ENCODE measurements around the gene NAXD.
"Not testable (repeated sequence)": the region's sequence is repeated elsewhere in the genome, so short reads cannot be mapped to it uniquely, and the experiment has no call there.

Gene NAXD

DNA sequence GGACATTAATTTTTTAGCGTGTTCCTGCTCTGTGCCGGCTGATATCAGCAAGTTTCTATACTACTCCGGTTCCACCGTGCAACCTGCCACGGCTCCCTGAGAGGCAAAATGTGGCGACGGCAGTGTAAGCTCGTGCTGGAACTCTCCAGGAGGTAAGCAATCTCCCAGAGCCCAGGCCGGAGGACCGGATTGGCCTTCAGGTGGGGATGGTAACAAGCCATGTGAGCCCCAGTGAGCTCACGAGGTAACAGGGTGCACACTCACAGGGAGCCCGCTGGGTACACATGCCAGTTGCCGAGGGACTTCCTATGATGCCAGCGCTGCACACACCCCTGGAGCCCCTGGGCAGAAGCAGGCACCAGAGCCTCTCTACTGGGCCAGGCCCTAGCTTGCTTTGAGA lies 38.5 kb downstream of the NAXD start:
- in situ Hi-C loops (cut with MboI; ENCODE audit: low pct_unique_long_range_greater_than_20kb, low sequenced_read_pairs), result no loop called here
- no peak for DNase-seq

DNA sequence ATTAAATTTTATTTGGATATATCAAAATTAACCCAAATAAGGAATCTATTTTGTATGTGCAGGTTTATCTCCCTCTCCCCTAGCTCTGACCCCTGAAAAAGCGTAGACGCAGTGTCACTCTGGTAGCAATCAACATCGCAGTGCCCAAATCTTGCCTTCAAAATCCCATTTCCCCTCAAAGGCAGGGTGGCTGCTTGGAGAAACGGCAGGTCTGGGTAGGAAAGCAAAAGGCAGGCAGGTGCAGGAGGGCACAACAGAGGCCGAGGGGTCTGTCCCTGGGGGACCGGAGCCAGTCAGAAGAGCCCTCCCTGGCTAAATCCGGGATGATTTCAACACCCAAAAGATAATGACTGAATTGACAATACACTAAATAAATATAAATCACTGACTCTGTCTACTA lies 41.9 kb downstream of the NAXD start:
- no peak for DNase-seq
- in situ Hi-C loops (cut with MboI; ENCODE audit: low pct_unique_long_range_greater_than_20kb, low sequenced_read_pairs), result no loop called here

DNA sequence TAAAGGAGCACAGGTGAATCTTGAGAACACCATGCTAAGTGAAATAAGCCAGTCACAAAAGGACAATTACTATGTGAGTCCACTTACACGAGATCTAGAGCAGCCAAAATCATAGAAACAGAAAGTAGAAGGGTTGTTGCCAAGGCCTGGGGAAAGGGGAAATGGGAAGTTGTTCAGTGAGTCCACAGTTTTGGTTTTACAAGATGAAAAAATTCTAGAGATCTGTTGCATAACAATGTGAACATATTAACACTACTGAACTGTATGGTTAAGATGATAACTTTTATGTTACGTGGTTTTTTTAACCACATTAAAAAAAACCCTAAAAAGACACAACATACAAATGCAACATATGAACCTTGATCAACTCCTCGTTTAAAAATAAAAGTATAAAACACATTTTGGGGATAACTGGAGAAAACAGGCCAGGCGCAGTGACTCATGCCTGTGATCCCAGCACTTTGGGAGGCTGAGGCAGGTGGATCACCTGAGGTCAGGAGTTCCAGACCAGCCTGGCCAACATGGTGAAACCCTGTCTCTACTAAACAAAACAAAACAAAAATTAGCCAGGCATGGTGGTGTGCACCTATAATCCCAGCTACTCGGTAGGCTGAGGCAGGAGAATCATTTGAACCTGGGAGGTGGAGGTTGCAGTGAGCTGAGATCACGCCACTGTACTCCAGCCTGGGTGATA lies 43.0 kb downstream of the NAXD start:
- in situ Hi-C loops (cut with MboI; ENCODE audit: low pct_unique_long_range_greater_than_20kb, low sequenced_read_pairs), result not testable (repeated sequence)
- DNase-seq, result peak; percentile 63

DNA sequence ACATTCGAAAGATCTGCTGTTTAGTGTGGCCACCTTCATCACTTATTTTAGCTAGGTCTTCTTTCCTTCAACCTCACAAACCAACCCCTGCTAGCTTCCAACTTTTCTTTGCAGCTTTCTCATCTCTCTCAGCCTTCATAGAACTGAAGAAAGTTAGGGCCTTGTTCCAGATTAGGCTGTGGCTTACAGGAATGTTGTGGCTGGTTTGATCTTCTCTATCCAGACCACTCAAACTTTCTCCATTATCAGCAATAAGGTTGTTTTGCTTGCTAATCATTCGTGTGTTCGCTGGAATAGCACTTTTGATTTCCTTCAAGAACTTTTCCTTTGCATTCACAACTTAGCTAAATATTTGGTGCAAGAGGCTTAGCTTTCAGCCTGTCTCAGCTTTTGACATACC lies 45.9 kb downstream of the NAXD start:
- in situ Hi-C loops (cut with MboI; ENCODE audit: low pct_unique_long_range_greater_than_20kb, low sequenced_read_pairs), result no loop called here
- DNase-seq, result no peak

DNA sequence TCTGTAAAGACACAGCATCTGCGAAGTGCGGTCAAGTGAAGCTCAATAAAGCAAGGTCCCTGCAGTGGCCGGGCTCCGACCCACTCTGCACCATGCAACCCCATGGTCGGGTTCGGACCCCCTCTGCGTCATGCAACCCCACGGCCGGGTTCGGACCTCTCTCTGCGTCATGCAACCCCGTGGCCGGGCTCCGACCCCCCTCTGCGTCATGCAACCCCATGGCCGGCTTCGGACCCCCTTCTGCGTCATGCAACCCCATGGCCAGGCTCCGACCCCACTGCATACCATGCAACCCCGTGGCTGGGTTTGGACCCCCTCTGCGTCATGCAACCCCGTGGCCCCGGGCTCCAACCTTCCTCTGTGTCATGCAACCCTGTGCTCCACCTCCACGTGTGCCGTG lies 46.7 kb downstream of the NAXD start:
- DNase-seq, result no peak
- in situ Hi-C loops (cut with MboI; ENCODE audit: low pct_unique_long_range_greater_than_20kb, low sequenced_read_pairs), result no loop called here

DNA sequence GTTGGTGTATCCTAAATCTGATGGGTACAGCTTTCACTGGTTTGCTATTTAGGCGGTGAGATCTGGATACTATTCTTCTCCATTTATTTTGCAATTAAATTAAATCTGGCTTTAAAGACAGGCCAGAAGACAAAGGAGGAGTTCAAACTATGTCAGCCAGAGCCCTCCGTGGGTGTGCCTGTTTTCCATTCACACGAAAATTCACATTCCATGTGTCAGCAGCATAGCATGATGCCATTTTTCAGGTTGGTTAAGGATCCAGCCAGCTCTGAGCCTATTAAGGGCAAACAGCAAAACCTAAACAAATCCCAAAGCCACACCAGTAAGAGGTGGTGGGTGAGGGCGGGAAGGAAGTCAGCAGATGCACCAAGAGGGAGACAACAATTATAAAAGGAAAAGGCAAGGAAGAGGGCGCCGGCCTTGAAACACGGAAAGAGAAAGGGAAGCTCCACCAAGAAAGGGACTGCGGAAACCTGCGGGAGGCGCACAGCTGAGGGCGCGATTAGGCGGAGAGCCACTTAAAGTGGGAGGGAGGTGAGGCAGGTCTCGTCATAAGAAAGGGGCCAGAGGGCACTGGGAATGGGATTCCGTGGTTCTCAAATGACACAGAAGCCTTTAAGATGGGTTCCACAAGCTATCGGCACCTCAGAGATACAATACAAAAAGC lies 47.6 kb downstream of the NAXD start:
- in situ Hi-C loops (cut with MboI; ENCODE audit: low pct_unique_long_range_greater_than_20kb, low sequenced_read_pairs), result no loop called here
- no peak for DNase-seq

DNA sequence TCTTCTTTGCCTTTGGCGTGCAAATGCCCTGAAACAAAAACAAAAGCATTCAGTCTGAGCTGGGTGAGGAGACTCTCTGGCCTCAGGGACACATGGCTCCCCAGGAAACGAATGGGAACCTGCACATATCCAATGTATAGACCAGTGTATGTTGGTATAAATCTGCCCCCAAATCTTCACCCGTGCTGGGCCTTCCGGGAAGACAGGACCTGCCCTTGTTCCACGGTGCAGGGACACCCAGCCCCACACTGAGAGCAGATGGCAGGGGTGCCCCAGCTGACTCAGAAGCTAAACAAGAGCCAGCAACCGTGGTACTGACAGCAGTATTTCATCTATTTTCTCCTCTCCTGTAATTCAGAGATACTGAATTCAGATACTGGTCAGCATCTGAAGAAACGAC lies 48.1 kb downstream of the NAXD start:
- in situ Hi-C loops (cut with MboI; ENCODE audit: low pct_unique_long_range_greater_than_20kb, low sequenced_read_pairs), result no loop called here
- DNase-seq, result no peak

DNA sequence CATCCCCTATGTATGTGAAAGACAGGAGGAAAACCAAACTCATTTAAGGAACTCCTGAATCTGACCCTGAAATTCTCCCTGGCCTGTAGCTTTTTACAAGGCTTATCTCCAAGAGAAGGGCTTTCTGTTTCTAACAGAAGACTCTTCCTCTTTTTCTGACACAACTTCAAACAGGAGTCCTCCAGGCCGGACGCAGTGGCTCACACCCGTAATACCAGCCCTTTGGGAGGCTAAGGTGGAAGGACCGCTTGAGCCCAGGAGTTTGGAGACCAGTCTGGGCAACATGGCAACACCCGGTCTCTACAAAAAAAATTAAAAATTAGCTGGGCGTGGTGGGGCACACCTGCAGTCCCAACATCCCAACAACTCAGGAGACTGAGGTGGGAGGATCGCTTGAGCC lies 48.7 kb downstream of the NAXD start:
- DNase-seq, result no peak

DNA sequence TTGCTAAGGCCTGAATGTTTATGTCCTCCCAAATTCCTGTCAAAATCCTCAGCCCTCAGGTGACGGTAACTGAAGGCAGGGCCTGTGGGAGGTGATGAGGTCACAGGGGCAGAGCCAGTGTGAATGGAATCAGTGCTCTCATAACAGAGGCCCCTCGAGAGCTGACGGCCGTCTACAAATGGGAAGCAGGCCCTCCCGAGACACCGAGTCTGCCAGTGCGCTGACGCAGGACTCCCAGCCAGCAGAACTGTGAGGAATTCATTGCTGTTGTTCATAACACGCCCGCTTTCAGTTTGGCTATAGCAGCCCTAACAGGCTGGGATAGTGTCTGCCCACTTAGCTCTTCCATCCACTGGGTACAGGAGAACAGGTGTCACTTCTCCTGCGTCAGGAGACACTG lies 49.3 kb downstream of the NAXD start:
- in situ Hi-C loops (cut with MboI; ENCODE audit: low pct_unique_long_range_greater_than_20kb, low sequenced_read_pairs), result no loop called here
- no peak for DNase-seq

More for the DNA sequence above, 48.7 kb downstream of the NAXD start:
- in situ Hi-C loops (cut with MboI; ENCODE audit: low pct_unique_long_range_greater_than_20kb, low sequenced_read_pairs), result no loop called here

DNA sequence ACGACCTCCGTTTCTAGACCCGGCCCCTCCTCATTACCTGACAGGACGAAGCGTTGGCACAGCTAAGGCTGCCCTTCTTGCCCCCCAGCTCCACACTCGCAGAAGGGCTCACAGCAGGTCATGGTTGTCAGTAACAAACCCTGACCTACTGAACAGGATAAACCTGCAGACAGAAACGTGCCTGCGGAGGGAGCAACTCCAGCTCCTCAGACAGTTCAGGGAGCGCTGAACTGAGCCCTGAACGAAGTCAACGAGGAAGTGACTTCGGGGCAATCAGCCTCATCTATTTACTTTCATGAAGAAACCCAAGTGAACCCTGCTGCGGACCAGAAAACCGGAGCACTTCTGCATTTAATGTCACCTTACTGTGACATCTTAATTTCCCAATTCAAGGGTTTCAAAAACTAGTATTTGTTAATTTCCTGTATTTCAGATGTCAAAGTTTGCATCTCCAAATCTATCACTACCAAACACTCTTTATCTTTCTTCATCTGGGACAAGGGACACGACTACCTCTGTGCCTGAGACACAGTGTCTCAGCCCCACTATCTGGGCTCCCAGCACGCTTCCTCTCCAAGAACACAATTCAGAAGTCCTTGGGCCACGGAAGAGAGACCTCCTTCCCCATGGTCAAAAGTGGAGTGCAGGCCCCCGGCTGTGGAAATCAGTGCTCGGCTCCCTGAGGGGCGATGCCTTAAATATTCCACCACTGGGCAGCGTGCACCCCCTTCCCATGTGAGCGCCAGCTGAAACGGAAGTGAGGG lies 50.3 kb downstream of the NAXD start:
- in situ Hi-C loops (cut with MboI; ENCODE audit: low pct_unique_long_range_greater_than_20kb, low sequenced_read_pairs), result no loop called here
- DNase-seq, result no peak

DNA sequence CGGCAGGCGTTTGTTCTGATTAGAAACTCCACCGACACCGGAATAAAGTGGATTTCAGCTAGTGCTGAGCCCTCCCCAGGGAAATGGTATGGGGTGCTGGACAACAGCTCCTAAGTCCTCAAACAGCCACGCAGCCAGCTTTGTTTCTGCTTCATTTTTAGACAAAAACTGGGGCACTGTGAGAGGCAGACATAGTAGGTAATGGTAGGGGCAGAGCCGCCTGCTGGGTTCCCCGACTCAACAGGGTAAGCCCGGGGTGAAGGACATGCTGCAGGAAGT lies 50.8 kb downstream of the NAXD start:
- in situ Hi-C loops (cut with MboI; ENCODE audit: low pct_unique_long_range_greater_than_20kb, low sequenced_read_pairs), result no loop called here
- DNase-seq, result no peak

DNA sequence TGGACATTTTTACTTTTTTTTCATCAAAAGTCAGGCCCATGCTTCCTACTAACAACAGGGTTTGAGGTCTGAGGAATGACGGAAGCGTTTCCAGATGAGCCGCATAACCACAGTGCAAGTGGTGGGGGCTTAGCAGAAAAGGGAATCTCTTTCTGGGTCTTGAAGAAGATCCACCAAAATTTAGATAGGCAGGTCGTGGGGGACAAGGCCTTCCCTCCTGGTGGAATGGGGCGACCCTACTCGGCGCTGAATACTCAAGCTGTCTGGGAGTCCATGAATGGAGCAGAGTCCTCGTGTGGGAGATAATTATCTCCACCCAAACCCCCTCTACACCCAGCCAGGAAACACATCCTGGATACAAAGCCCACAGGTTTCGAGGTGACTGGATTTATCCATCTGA lies 53.7 kb downstream of the NAXD start:
- in situ Hi-C loops (cut with MboI; ENCODE audit: low pct_unique_long_range_greater_than_20kb, low sequenced_read_pairs), result no loop called here
- DNase-seq, result no peak

DNA sequence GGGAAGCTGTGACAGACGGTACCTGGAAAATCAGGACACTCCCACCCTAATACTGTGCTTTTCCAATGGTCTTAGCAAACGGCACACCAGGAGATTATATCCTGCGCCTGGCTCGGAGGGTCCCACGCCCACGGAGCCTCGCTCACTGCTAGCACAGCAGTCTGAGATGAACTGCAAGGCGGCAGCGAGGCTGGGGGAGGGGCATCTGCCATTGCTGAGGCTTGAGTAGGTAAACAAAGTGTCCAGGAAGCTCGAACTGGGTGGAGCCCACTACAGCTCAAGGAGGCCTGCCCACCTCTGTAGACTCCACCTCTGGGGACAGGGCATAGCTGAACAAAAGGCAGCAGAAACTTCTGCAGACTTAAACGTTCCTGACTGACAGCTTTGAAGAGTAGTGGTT lies 54.5 kb downstream of the NAXD start:
- in situ Hi-C loops (cut with MboI; ENCODE audit: low pct_unique_long_range_greater_than_20kb, low sequenced_read_pairs); DNase-seq: not testable (repeated sequence)

DNA sequence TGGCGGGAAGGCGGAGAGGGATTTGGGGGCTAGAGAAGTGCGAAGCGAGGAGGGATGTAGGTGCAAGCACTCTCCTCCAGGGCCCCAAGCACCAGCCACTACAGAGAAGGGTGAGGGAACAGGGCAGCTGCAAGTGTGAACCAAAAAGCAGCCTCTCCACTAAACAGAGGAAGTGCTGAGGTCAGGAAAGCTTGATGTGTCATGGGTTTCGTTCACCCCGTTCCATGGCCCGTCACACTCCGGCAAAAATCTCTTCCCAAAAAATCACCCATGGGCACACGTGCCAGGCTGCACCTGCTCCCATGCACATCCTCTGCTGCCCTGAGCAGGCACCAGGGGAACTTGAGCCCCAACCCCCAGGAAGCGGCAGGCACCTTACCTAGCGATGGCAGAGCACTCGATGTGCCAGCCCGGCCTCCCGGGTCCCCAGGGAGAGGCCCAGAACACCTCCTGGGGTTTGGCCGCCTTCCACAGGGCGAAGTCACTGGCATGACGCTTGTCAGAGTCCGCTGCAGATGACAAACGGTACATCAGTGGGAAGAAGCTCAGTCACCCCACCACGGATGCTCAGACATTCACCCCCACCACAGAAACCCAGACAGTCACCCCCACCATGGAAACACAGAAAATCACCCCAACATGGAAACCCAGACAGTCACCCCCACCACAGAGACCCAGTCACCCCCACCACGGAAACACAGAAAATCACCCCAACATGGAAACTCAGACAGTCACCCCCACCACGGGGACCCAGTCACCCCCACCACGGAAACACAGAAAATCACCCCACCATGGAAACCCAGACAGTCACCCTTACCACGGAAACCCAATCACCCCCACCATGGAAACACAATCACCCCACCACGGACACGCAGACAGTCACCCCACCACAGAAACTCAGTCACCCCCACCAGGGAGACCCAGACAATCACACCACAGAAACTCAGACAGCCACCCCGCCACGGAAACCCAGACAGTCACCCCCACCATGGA lies 61.5 kb downstream of the NAXD start:
- DNase-seq, result no peak
- in situ Hi-C loops (cut with MboI; ENCODE audit: low pct_unique_long_range_greater_than_20kb, low sequenced_read_pairs), result no loop called here

DNA sequence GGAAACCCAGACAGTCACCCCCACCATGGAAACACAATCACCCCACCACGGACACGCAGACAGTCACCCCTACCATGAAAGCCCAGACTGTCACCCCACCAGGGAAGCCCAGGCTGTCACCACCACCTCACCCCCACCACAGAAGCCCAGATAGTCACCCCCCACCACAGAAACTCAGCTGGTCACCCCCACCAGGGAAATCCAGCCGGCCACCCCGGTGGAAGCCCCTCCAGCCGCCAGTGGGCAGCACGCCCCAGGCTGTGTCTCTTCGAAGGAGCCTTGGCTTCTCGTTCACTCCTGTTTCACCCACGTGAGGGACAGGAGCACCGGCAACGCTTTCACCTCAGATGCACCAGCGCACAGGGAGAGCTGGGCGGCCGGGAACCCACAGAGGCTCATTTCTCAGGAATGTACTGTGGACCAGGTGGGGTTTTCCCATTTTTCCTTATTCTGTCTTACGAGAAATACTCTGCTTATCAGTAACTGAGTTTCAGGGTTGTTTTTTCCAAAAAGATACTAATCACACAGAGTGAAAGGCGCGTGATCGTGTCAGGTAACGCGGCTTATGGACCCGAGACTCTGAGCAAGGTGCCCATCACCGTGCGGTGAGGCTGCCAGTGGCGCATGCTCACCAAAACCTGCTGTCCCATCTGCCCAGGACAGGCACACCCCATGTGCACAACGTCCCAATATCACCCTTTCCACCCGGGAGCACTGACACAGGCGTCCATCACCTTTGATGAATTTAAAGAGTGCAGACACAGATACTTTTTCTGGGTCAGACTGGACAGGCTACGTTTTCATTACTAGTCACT lies 62.6 kb downstream of the NAXD start:
- DNase-seq, result no peak
- in situ Hi-C loops (cut with MboI; ENCODE audit: low pct_unique_long_range_greater_than_20kb, low sequenced_read_pairs), result no loop called here

DNA sequence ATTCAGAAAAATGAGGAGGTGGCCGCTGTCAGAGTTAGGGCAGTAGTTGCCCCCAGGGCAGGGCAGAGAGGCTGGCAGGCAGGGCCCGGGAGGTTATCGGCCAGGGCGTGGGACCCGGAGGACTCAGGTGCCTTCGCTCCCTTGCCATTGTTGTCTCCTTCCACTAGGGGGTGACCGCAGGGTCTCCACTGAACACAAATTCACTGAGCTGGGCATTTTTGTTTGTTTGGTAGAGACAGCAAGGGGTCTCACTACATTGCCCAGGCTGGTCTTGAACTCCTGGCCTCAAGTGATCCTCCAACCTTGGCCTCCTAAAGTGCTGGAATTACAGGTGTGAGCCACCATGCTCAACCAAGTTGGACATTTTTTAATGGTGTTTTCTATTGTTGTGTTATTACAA lies 65.5 kb downstream of the NAXD start:
- DNase-seq, result peak; percentile 26
- in situ Hi-C loops (cut with MboI; ENCODE audit: low pct_unique_long_range_greater_than_20kb, low sequenced_read_pairs), result no loop called here

DNA sequence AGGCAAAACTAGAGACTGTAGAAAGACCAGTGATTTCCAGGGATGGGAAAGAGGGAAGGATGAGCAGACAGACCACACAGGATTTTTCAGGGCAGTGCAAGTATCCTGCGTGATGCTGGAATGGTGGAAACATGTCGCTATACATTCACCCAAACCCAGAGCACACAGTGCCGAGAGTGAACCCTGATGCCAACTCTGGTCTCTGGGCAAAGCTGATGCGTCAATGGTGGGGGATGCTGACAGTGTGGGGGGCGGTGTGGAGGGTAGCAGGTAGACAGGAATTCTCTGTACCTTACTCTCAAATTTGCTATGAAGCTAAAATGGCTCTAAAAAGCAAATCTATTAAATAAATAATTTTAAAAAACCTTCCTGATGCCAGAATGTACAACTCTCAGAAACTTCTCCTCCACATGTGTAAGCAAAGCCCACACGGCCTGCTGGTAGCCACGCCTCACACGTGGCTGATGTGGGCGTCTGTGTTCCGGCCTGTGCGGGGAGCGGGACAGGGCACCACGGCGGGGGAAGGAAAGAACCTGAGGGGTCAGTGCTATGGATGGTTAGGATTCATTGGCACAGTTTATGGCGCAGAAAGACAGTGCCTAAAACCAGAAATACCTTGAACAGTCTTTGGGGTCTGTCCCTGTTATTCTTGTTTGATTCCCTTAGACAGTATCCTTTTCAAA lies 66.7 kb downstream of the NAXD start:
- in situ Hi-C loops (cut with MboI; ENCODE audit: low pct_unique_long_range_greater_than_20kb, low sequenced_read_pairs), result no loop called here

DNA sequence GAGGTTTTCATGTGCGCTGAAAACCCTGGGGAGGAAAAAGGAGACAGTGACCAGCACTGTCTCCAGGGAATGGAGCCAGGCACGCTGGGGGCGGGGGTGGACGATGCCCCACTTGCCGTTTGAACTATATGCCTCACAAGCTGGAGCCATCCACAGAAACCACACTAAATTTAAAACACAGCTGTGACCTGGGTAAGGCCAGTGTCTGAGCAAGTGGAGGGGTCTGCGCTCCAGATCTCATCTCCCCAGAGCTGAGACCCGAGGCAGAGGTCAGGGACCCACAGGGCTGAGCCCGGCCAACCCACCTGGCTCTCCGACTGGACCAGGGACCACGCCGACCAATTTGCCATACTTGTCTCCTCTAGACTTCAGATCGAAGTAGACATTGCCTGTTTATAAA lies 67.4 kb downstream of the NAXD start:
- DNase-seq, result no peak
- in situ Hi-C loops (cut with MboI; ENCODE audit: low pct_unique_long_range_greater_than_20kb, low sequenced_read_pairs), result no loop called here

More for the DNA sequence above, 66.7 kb downstream of the NAXD start:
- DNase-seq, result no peak
